Gastroesophageal sphincter (tissue), 4 donors: ENCODE measurements around the gene P2RX1. TPM values are rescaled to one million over a fixed set of nuclear protein-coding genes. Genes with fewer than 3 reads are reported as not detected.

Source experiments
- ATAC-seq: fragments of 150-250 bp; one replicate; pipeline ENCODE4 v1.9.1; 2016; ENCODE audit warnings: mild to moderate bottlenecking, moderate library complexity
- H3K27ac ChIP-seq, 4 donors: fragments of 200-600 bp; sonication (generic) in 3 of 4; 1 replicate in 3 of 4; 2 replicates in 1 of 4; pipeline ENCODE4 v1.5.1; 2016 to 2019
- H3K27me3 ChIP-seq: fragments of 200-600 bp; sonication (generic); one replicate; pipeline ENCODE4 v1.5.1; 2019
- H3K36me3 ChIP-seq, 2 donors: fragments of 200-600 bp; sonication (generic); one replicate each; pipeline ENCODE4 v1.5.1; 2019; ENCODE audit warnings: control low read depth in 1 of 2
- H3K4me1 ChIP-seq, 3 donors: fragments of 200-600 bp; sonication (generic); 1 replicate in 2 of 3; 2 replicates in 1 of 3; pipeline ENCODE4 v1.5.1; 2016 to 2019; ENCODE audit warnings: control low read depth in 2 of 3
- H3K4me3 ChIP-seq, 2 donors: fragments of 200-600 bp; sonication (generic); one replicate each; pipeline ENCODE4 v1.5.1; 2019; ENCODE audit warnings: mild to moderate bottlenecking in 1 of 2, moderate library complexity in 1 of 2
- H3K9me3 ChIP-seq, 3 donors: fragments of 200-600 bp; sonication (generic); one replicate each; pipeline ENCODE4 v1.5.1; 2017 to 2019; ENCODE audit warnings: control low read depth in 2 of 3
- CTCF ChIP-seq, 4 experiments: fragments of 200-600 bp in 2 of 4; fragments of 450-650 bp in 2 of 4; sonication (generic) in 1 of 4; IDR thresholded peaks; one replicate each; pipeline ENCODE4 v1.5.1; 2017 to 2019; ENCODE audit warnings: antibody characterized with exemption in 4 of 4, mild to moderate bottlenecking in 2 of 4, moderate library complexity in 2 of 4
- EP300 ChIP-seq: sonication (generic); formaldehyde crosslinking; IDR thresholded peaks from one replicate; pipeline ENCODE4 v1.6.1; 2017; ENCODE audit warnings: antibody characterized with exemption, mild to moderate bottlenecking
- POLR2A ChIP-seq, 2 donors: fragments of 450-650 bp; IDR thresholded peaks; one replicate each; pipeline ENCODE4 v1.6.1; 2017; ENCODE audit warnings: antibody characterized with exemption in 2 of 2, mild to moderate bottlenecking in 2 of 2, moderate library complexity in 1 of 2
- POLR2AphosphoS5 ChIP-seq: sonication (generic); formaldehyde crosslinking; IDR thresholded peaks from one replicate; pipeline ENCODE4 v1.6.1; 2017; ENCODE audit warnings: antibody characterized with exemption
- WGBS, 2 donors: methylation state at CpG; one replicate each; pipeline ENCODE4 v1.1.5; 2018; ENCODE audit warnings: low coverage in 1 of 2; 5-methylcytosine and 5-hydroxymethylcytosine counted together
- total RNA-seq, 4 donors: library from RNA; depleted of rRNA; stranded (reverse); fragments of >200 nt; gene quantifications; one replicate each; pipeline ENCODE4 v1.1.0, GENCODE V29; 2016

Gene P2RX1
- total RNA-seq, 4 donors from 2014 or later: 1.6 to 11.6 (median 3.2) TPM

GRCh38 chr17:3885970-3886369, 30.3 kb downstream of the P2RX1 start:
- no peaks in the 10 kb centered on the region for H3K27me3 ChIP-seq
- no peaks in the 10 kb centered on the region for H3K9me3 ChIP-seq
- H3K4me3 ChIP-seq: no peak overlapping the region
- peaks cover 0 to 45% of the 10 kb centered on the region in 2 donors for H3K36me3 ChIP-seq
- no peak for ATAC-seq
- no peak for TF ChIP-seq POLR2A (IDR thresholded peaks at IDR 0.05)
- TF ChIP-seq POLR2AphosphoS5: no peak
- no peak for TF ChIP-seq EP300
- no peak for TF ChIP-seq CTCF (IDR thresholded peaks at IDR 0.05)
- peak overlapping the region in 1 of 4 donors; percentile 19 for H3K27ac ChIP-seq
- WGBS, 2 donors: 90% methylated on average over 2 of the region's 4 CpGs; no CpG with 5 or more reads in 1 of the 2 donors
- H3K4me1 ChIP-seq: peaks cover 0 to 60% (median 34%) of the 10 kb centered on the region in 3 donors

- TF ChIP-seq POLR2AphosphoS5: no peak
- no peak for TF ChIP-seq POLR2A (IDR thresholded peaks at IDR 0.05)
- TF ChIP-seq EP300: no peak
- TF ChIP-seq CTCF (IDR thresholded peaks at IDR 0.05): no peak
- H3K4me3 ChIP-seq: no peak overlapping the region
- H3K9me3 ChIP-seq: no peaks in the 10 kb centered on the region
- ATAC-seq: no peak
- peaks cover 0 to 47% of the 10 kb centered on the region in 2 donors for H3K36me3 ChIP-seq
- H3K27ac ChIP-seq: peak overlapping the region in 1 of 4 donors; percentile 19
- WGBS, 2 donors: no CpG with 5 or more reads among the region's 14 CpGs
- H3K27me3 ChIP-seq: no peaks in the 10 kb centered on the region
- H3K4me1 ChIP-seq: peaks cover 0 to 53% (median 27%) of the 10 kb centered on the region in 3 donors
Observed at GRCh38 chr17:3885271-3885670, 31.0 kb downstream of the P2RX1 start.

DNA sequence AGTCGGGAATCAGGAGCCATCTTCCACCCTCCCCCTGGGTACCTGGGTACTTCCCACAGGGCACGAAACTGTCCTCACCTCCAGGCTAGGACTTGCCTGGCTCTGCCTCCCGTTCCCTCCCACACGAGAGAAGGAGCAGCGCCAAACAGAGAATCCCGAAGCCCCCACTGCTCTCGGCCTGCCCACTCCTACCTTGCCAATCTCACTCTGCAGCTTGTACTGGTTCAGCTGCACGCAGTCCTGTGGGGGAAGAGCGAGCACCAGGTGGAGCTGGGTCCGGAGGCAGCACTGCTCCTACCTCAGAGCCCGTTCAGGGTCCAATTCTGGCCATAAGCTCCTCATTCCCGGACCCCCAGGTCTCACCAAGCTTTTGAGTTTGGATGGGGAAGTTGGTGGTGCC, 32.1 kb downstream of the P2RX1 start:
- Histone ChIP-seq H3K27ac (no peak overlapping the region), H3K4me3 (no peak overlapping the region), H3K36me3 (peaks cover 0 to 53% of the 10 kb centered on the region in 2 donors), H3K27me3 (no peaks in the 10 kb centered on the region), H3K9me3 (no peaks in the 10 kb centered on the region), H3K4me1 (peaks cover 0 to 52% (median 17%) of the 10 kb centered on the region in 3 donors)
- no peak for ATAC-seq
- no peak for TF ChIP-seq POLR2A (IDR thresholded peaks at IDR 0.05)
- TF ChIP-seq EP300: no peak
- no peak for TF ChIP-seq CTCF (IDR thresholded peaks at IDR 0.05)
- TF ChIP-seq POLR2AphosphoS5: no peak
- 80 to 93% methylated on average over 1 to 9 of the region's 12 CpGs for WGBS, 2 donors

DNA sequence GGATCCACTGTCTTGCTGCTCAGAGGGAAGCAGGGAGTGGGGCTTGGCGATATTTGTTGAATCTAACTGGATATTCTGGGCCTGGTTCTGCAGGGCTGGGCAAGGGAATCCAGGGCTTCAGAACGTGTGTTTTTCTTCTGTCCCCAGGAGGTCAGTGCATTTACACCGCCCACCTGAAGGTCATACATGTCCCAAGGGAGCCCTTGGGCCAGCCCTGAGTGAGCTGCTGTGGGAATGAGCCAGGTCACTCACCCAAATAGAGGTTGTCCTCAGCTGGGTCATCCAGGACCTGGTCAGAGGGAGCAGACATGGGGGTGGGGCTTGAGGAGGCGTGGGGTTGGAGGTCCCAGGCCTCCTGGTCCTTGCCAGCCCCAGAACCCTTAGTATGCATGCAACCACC, 34.0 kb downstream of the P2RX1 start:
- Histone ChIP-seq H3K27ac (no peak overlapping the region), H3K4me1 (peaks cover 0 to 36% (median 6%) of the 10 kb centered on the region in 3 donors), H3K9me3 (no peaks in the 10 kb centered on the region), H3K36me3 (peaks cover 0 to 67% of the 10 kb centered on the region in 2 donors), H3K4me3 (no peak overlapping the region), H3K27me3 (no peaks in the 10 kb centered on the region)
- WGBS, 2 donors: 57% methylated on average over 2 of the region's 4 CpGs; no CpG with 5 or more reads in 1 of the 2 donors
- TF ChIP-seq EP300: no peak
- no peak for TF ChIP-seq CTCF (IDR thresholded peaks at IDR 0.05)
- no peak for TF ChIP-seq POLR2AphosphoS5
- TF ChIP-seq POLR2A (IDR thresholded peaks at IDR 0.05): no peak
- ATAC-seq: no peak

GRCh38 chr17:3880983-3881382, 35.3 kb downstream of the P2RX1 start:
- H3K4me1 ChIP-seq: peaks cover 0 to 23% (median 3%) of the 10 kb centered on the region in 3 donors
- no peaks in the 10 kb centered on the region for H3K9me3 ChIP-seq
- H3K4me3 ChIP-seq: no peak overlapping the region
- WGBS, 2 donors: 70 to 96% methylated on average over 2 to 4 of the region's 7 CpGs
- H3K36me3 ChIP-seq: peaks cover 0 to 78% of the 10 kb centered on the region in 2 donors
- no peak for ATAC-seq
- TF ChIP-seq POLR2AphosphoS5 (no peak), CTCF (IDR thresholded peaks at IDR 0.05) (no peak), POLR2A (IDR thresholded peaks at IDR 0.05) (no peak), EP300 (no peak)
- no peaks in the 10 kb centered on the region for H3K27me3 ChIP-seq
- H3K27ac ChIP-seq: no peak overlapping the region
